GM18861 (cell line): ENCODE data around the gene NAA15.
"Not testable (repeated sequence)": the region's sequence is repeated elsewhere in the genome, so short reads cannot be mapped to it uniquely, and the experiment has no call there.

ENCODE experiments used
- ATAC-seq: cut with Tn5 transposase; IDR thresholded peaks from one replicate; pipeline ENCODE4 v1.9.1; 2021; ENCODE audit not compliant: unreplicated experiment

The NAA15 gene

GRCh38 chr4:139337612-139338011, 36.3 kb downstream of the NAA15 start:
- no peak for ATAC-seq

GRCh38 chr4:139361301-139361700, 60.0 kb downstream of the NAA15 start:
- ATAC-seq, result no peak

GRCh38 chr4:139367421-139368090, 66.3 kb downstream of the NAA15 start:
- no peak for ATAC-seq

- ATAC-seq, result no peak
Observed at GRCh38 chr4:139368998-139369397, 67.7 kb downstream of the NAA15 start.

GRCh38 chr4:139374251-139374650, 72.9 kb downstream of the NAA15 start:
- ATAC-seq, result no peak

GRCh38 chr4:139386421-139386820, 85.1 kb downstream of the NAA15 start:
- no peak for ATAC-seq

- ATAC-seq, result no peak
Observed at GRCh38 chr4:139389102-139389501, 87.8 kb downstream of the NAA15 start.

- no peak for ATAC-seq
Observed at GRCh38 chr4:139389991-139390390, 88.7 kb downstream of the NAA15 start.

GRCh38 chr4:139391731-139392130, 90.4 kb downstream of the NAA15 start:
- no peak for ATAC-seq

GRCh38 chr4:139392797-139393196, 91.5 kb downstream of the NAA15 start:
- no peak for ATAC-seq

GRCh38 chr4:139401368-139401767, 100.1 kb downstream of the NAA15 start:
- no peak for ATAC-seq

- ATAC-seq, result no peak
Observed at GRCh38 chr4:139402436-139402835, 101.1 kb downstream of the NAA15 start.

- no peak for ATAC-seq
Observed at GRCh38 chr4:139403462-139403861, 102.2 kb downstream of the NAA15 start.

GRCh38 chr4:139410312-139410711, 109.0 kb downstream of the NAA15 start:
- ATAC-seq, result no peak

- not testable (repeated sequence) for ATAC-seq
Observed at GRCh38 chr4:139414671-139415210, 113.4 kb downstream of the NAA15 start.

- ATAC-seq, result no peak
Observed at GRCh38 chr4:139416073-139416673, 114.9 kb downstream of the NAA15 start.

GRCh38 chr4:139419388-139419914, 118.1 kb downstream of the NAA15 start:
- peak; percentile 62 for ATAC-seq

- ATAC-seq, result no peak
Observed at GRCh38 chr4:139420652-139421051, 119.3 kb downstream of the NAA15 start.

GRCh38 chr4:139436122-139436521, 134.8 kb downstream of the NAA15 start:
- ATAC-seq, result no peak

- ATAC-seq, result no peak
Observed at GRCh38 chr4:139438141-139438540, 136.8 kb downstream of the NAA15 start.

GRCh38 chr4:139441029-139441428, 139.7 kb downstream of the NAA15 start:
- no peak for ATAC-seq

GRCh38 chr4:139443661-139444060, 142.4 kb downstream of the NAA15 start:
- no peak for ATAC-seq
